Ishikawa (cell line): ENCODE data around the gene NOX5.

Experiments used
- EGR1 ChIP-seq: IDR thresholded peaks from 2 replicates; pipeline ENCODE4 v1.6.1; 2012
- EP300 ChIP-seq: IDR thresholded peaks from 2 replicates; pipeline ENCODE4 v1.6.1; 2012; ENCODE audit warnings: borderline replicate concordance
- NFIC ChIP-seq: IDR thresholded peaks from 2 replicates; pipeline ENCODE4 v1.6.1; 2012
- RAD21 ChIP-seq: IDR thresholded peaks from 2 replicates; pipeline ENCODE4 v1.6.1; 2012; ENCODE audit warnings: low read depth
- REST ChIP-seq: IDR thresholded peaks from 2 replicates; pipeline ENCODE4 v1.6.1; 2012; ENCODE audit warnings: low read depth, mild to moderate bottlenecking
- TCF12 ChIP-seq: IDR thresholded peaks from 2 replicates; pipeline ENCODE4 v1.6.1; 2012; ENCODE audit warnings: low read depth
- TEAD4 ChIP-seq: IDR thresholded peaks from 2 replicates; pipeline ENCODE4 v1.6.1; 2012
- USF1 ChIP-seq: IDR thresholded peaks from 2 replicates; pipeline ENCODE4 v1.6.1; 2012
- YY1 ChIP-seq: IDR thresholded peaks from 2 replicates; pipeline ENCODE4 v1.6.1; 2012; ENCODE audit warnings: low read depth
- ZBTB7A ChIP-seq: IDR thresholded peaks from 2 replicates; pipeline ENCODE4 v1.6.1; 2012; ENCODE audit warnings: low read depth

GRCh38 chr15:68991723-68992122 is 22.8 kb upstream of the NOX5 start:
- TF ChIP-seq RAD21 (no peak), TEAD4 (no peak), NFIC (no peak), REST (no peak), YY1 (no peak), EP300 (no peak), EGR1 (no peak), USF1 (no peak), TCF12 (no peak), ZBTB7A (no peak)
